ENCODE results near the gene GAPT. TPM values are rescaled to one million over a fixed set of nuclear protein-coding genes. Genes with fewer than 3 reads are reported as not detected.
A peak's percentile ranks its signal among the peaks of the same experiment; 100 is the strongest.

The GAPT gene
- total and polyA plus RNA-seq, 10 donors: 19.3 to 56.0 (median 34.2) TPM

- no peaks in the 10 kb centered on the region for H3K27me3 ChIP-seq (replicated peaks in 1 of 7)
- H3K4me1 ChIP-seq: peaks cover 0 to 44% (median 0%) of the 10 kb centered on the region in 6 donors
- no peaks in the 10 kb centered on the region for H3K36me3 ChIP-seq
- no peaks in the 10 kb centered on the region for H3K9me3 ChIP-seq
- 83 to 96% (median 91%) methylated on average over 1 of the region's 1 CpG for WGBS, 5 donors
- H3K4me3 ChIP-seq: no peak overlapping the region
- no peak for DNase-seq
- TF ChIP-seq POLR2AphosphoS5 (IDR thresholded peaks at IDR 0.05): no peak
- no peak for TF ChIP-seq CTCF (IDR thresholded peaks at IDR 0.05 in 8 of 11, conservative IDR thresholded peaks at IDR 0.05 in 3 of 11)
- TF ChIP-seq POLR2A (IDR thresholded peaks at IDR 0.05): no peak
- no peak overlapping the region for H3K27ac ChIP-seq
- intact Hi-C loops (cut with DNase I; ENCODE audit: low total_unique reads): no loop called here
Measured at GRCh38 chr5:58482536-58482935, 8.7 kb upstream of the GAPT start.

DNA sequence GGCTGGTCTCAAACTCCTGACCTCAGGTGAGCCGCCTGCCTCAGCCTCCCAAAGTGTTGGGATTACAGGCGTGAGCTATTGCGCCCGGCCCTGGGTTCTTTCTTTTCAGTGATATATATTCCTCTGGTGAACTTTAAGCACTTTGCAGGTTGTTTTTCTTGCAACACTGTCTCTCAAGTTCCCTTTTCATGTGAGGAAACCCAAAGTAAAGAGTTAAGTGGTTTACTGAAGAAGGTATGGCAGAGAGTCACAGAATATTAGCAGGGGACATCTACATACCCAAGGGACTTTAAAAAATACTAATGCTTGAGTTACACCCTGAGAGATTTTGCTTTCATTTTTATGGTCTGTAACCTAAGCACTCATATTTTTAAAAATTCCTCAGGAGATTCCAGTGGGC, 6.7 kb upstream of the GAPT start:
- no peaks in the 10 kb centered on the region for H3K36me3 ChIP-seq

DNA sequence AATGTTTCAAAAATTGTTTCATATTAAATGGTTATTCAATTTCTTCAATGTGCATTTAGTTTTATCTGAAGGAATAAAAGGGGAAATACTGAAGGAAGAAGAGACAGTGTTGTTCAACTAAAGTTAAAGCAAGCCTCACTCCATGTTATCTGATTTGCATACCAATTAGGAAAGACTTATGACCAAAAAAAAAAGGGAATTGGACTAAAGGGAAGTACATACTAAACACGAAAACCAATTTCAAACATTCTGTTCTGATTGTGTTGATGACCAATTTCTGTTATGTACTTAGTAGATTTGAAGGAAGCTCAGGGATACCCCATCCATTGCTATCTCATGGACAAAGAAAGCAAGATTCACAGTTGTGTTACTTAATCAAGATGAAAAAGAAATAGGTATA, 4.9 kb upstream of the GAPT start:
- Histone ChIP-seq H3K4me3 (no peak overlapping the region), H3K4me1 (peaks cover 0 to 59% (median 14%) of the 10 kb centered on the region in 6 donors), H3K36me3 (no peaks in the 10 kb centered on the region), H3K9me3 (no peaks in the 10 kb centered on the region), H3K27ac (peak overlapping the region in 2 of 8 donors; percentile 51 to 79), H3K27me3 (replicated peaks in 1 of 7) (no peaks in the 10 kb centered on the region)
- WGBS, 5 donors: 25 to 40% (median 38%) methylated on average over 1 of the region's 1 CpG
- DNase-seq: no peak
- TF ChIP-seq POLR2A (IDR thresholded peaks at IDR 0.05) (no peak), POLR2AphosphoS5 (IDR thresholded peaks at IDR 0.05) (no peak), CTCF (IDR thresholded peaks at IDR 0.05 in 8 of 11, conservative IDR thresholded peaks at IDR 0.05 in 3 of 11) (no peak)
- intact Hi-C loops (cut with DNase I; ENCODE audit: low total_unique reads): no loop called here

More for the DNA sequence above, 6.7 kb upstream of the GAPT start:
- Histone ChIP-seq H3K4me3 (no peak overlapping the region), H3K4me1 (peaks cover 0 to 41% (median under 1%) of the 10 kb centered on the region in 6 donors), H3K27ac (peak overlapping the region in 5 of 8 donors; percentile 10 to 79 (median 51)), H3K27me3 (replicated peaks in 1 of 7) (no peaks in the 10 kb centered on the region), H3K9me3 (no peaks in the 10 kb centered on the region)
- intact Hi-C loops (cut with DNase I; ENCODE audit: low total_unique reads): no loop called here
- DNase-seq: no peak
- TF ChIP-seq POLR2A (IDR thresholded peaks at IDR 0.05) (no peak), POLR2AphosphoS5 (IDR thresholded peaks at IDR 0.05) (no peak), CTCF (IDR thresholded peaks at IDR 0.05 in 8 of 11, conservative IDR thresholded peaks at IDR 0.05 in 3 of 11) (no peak)
- 46 to 83% (median 61%) methylated on average over 4 of the region's 4 CpGs for WGBS, 5 donors

GRCh38 chr5:58490402-58491050, 709 bp upstream of the GAPT start:
- intact Hi-C loops (cut with DNase I; ENCODE audit: low total_unique reads): loop anchor here (10.0 kb wide), 1 partner anchor 94 kb away; the partner anchor contains the start of gene RAB3C
- no peaks in the 10 kb centered on the region for H3K27me3 ChIP-seq (replicated peaks in 1 of 7)
- 31 to 44% (median 38%) methylated on average over 4 of the region's 4 CpGs for WGBS, 5 donors
- peak overlapping the region in 1 of 8 donors; percentile 22 for H3K4me3 ChIP-seq
- peak; percentile 76 for DNase-seq
- TF ChIP-seq POLR2AphosphoS5 (IDR thresholded peaks at IDR 0.05) (no peak), CTCF (IDR thresholded peaks at IDR 0.05 in 8 of 11, conservative IDR thresholded peaks at IDR 0.05 in 3 of 11) (no peak), POLR2A (IDR thresholded peaks at IDR 0.05) (no peak)
- no peaks in the 10 kb centered on the region for H3K9me3 ChIP-seq
- peak overlapping the region in 7 of 8 donors; percentile 78 to 87 (median 79) for H3K27ac ChIP-seq
- peaks cover 0 to 59% (median 17%) of the 10 kb centered on the region in 6 donors for H3K4me1 ChIP-seq
- peaks cover 0 to 21% (median 4%) of the 10 kb centered on the region in 6 donors for H3K36me3 ChIP-seq

Measured in spleen (tissue), 11 donors.